Fibroblast of skin of back (primary cell): ENCODE data around the gene ST6GALNAC3.

Experiments used
- DNase-seq: peaks from one replicate; pipeline ENCODE4 v3.0.0-alpha.2; 2013

ST6GALNAC3 gene

DNA sequence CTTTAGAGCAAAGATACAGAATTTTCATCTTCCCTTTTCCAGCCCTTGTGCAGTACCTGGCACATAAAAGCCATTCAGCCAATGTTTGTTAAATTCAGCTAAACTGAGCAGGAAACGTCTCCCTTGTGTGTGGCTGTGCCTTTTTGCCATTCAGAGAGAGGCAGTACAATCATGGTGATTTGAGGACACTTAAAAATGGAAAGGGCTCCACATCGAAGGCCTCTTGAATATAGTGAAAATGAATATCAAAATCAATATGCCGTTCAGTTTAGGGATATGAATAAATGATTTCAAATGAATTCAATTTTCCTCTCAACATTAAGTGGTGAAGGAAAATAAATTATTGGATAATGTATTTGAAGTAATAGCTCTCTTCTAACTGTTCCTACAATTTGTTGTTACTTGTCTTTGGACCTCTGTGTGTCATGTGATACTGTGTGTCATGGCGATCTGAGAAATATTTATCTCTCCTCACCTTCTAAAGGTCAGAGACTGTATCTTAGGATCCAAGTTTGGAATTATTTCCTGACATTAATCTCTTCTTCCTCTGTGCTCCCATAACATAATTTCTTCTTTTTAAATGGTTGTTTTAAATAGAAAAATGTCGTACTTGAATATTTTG, 437.1 kb downstream of the ST6GALNAC3 start:
- DNase-seq = no peak

DNA sequence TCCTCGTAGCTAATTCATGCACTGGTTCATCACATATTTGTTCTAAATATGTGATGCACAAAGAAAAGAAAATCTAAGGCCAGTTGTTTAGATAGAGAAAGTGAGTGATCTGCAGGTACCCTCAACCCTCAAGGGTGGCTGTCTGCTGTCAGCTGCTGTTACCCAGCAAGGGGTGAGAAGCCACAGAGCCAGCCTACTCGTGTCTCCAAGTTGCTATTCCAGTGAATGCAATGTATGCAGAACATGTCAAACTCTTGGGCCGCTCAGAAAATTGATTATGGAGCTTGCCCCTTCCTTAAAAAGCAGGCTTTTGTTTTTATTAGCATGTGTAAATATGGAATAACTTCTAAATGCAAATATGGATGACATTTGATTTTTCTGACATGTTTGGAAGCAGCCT, 456.4 kb downstream of the ST6GALNAC3 start:
- no peak for DNase-seq

DNA sequence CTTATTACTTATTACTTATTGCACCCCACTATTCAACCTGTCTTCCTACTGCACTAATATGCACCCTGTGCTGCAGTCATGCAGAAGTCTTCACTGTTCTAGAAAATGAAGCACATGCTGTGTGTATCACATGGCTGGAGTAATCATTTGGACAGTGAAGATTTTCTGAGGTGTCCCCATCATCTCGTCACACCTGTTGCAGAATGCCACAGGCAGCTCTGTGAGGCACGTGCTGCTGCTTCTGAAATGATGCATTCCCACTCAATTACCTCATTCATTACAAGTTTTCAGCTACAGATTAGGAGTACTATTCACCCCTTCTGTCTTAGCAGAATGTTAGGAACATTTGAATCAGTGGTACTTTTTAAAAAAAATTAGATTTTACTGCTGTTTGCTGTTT, 467.1 kb downstream of the ST6GALNAC3 start:
- no peak for DNase-seq

DNA sequence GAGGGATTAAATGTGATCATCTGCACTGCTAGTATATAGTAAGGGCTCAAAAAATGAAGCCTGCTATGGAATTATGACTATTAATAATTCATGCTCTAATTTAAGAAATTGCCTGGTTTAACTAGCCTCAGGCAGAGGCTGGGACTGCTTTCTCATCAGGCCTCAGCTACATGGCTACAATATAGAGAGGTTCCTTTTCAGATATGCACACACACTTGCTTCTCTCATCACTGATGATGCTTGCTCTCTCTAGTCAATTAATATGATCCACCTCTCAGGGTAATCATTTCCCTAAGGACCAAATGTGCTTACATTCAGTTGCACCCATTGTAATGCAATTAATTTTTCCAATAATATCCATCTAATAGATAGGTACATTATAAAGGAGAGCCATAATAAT, 467.8 kb downstream of the ST6GALNAC3 start:
- no peak for DNase-seq

DNA sequence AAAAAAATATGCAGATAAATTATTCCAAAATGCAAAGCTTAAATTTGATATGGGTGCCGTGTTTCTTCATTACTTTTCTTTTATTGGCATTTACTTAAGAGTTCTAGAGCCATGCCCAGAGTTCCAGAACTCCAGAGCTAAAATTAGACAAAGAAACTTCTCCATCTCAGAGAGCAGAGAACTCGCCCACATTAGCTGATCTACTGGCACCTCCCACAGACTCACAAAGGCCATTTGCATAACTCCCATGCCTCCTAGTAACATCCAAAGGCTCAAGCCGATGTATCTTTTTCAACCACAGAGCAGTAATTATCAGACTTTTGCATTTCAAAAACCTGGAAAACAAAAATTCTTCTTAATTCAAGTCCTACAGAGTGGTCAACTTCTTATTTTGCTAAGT, 468.9 kb downstream of the ST6GALNAC3 start:
- DNase-seq = no peak

DNA sequence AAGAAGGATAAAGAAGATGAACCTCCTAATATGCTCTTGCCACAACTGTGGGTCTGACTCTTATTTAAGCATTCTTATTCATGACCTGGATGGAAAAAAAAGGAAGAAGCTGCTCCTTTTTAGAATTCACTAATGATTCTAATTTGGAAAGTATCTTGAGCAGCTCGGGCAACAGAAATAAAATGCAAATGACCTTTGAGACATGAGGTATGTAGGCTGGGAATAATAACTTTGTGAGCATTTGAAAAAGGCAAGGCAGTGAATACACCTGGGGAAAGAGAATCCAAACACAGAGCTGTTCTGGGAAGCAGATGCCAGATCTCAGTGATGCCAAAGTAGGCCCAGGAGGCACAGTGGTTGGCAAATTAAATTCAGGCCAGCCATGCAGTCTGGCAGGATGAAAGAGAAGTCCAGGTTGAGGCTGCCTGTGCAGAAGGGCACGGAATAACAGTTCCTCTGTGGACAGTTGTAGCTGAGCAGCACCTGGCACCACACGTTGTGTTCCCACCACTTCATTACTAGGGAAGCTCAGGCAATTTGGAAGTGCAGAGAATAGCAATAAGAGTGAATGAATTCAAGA, 471.9 kb downstream of the ST6GALNAC3 start:
- no peak for DNase-seq

DNA sequence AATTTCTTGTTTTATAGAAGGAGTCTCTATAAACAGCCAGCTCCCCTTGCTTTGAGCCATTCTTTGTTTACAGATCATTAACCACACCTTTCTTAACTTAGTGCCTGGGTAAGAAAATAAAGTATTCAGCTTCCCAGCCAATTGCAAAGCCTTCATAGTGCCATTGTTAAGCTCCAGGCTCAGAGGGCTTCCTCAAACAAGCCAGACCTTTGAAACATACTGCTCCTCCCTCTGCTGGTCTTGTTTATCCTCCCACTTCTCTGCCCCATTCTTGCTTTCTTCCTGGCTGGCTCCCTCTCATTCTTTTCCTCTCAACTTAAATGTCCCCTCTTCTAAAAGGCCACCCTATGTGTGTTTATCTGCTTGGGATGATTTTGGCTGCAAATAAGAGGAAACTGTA, 473.4 kb downstream of the ST6GALNAC3 start:
- DNase-seq = no peak

DNA sequence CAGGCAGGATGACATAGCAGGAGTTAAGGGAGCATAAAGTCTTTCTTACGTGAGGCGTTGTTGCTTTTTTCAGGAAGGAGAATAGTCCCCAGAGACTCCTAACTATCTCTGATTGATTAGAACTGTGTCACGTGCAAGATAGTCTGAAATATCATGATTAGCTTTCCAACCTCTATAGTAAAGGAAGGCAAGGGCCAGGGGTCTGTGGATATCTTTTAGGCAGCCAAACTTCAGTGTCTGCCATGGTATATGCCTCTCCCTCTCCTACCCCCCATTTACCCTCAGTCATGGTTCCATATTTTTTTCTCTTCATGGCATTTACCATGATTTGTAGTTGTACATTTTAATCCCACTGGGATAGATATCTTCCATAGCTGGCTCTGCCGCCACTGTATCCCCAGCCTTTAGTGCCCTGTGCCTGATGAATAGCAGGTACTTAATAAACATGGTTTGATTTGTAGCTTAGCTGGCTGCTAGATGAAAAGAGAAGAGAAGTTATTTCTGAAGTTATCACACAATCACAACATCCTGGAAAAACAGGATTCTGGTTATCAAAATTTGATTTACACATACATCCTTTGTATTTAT, 474.1 kb downstream of the ST6GALNAC3 start:
- no peak for DNase-seq

DNA sequence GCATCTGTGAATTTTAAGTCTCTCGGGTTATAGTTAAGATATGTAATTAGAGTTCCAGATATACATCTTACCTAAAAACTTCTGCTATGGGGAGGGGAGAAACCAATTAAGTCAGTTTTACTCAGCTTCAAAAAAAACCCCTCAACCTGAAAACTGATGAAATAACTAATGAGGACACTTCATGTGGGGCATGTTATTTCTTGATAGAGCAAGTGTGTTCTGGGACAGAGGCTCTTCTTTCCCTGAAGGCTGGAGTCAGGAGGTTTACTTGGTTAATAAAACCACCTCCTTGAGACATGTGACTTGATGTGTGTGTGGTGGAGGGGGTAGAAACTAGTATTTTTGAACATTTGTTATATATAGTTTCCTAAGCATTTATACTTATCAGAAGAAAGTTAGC, 479.7 kb downstream of the ST6GALNAC3 start:
- DNase-seq = no peak

DNA sequence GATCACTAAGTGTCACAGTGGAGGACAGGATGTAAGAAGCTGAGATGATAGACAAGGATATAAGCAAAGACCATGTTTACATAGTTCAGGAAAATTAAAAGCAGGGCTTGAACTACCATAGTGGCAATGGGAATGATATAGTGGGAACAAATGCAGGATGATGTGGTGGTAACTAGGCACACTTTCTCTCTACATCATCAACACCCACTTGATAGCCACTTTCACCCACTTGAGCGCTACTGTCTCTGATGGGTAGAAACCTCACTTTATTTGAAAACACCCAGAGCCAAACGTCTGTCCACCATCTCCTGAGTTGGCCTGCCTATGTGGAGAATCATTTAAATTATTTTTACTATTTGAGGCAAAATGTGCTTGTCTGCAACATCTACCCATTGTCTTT, 487.7 kb downstream of the ST6GALNAC3 start:
- no peak for DNase-seq

DNA sequence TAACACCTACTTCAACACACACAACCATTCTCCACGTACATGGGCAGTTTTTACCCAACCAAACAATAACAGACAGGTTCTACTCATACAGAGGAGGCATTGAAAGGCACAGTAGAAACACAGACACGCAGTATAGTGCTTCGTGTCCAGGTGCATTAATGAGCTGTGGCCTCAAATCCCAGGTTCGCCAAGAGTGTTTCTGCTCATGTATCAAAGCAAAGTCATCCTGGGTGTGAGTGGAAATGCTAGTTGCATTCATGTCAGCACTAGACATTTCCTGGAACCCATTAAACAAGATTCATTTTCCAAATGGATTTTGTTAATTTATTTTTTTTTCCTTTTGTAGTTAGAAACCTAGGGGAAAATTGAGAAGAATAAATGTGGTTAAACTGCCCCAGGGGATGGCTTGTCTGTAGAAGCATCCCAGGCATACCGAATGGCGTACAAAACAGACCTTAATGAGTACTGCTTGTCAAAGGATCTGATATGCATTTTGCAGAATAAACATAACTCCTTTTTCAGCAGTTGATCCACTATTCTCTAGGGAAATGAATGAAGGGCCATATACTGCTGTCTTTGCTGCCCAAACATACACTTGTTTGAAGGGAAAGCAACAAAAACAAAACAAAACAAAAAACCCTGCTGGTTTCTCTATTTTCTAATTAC, 494.2 kb downstream of the ST6GALNAC3 start:
- DNase-seq = no peak

DNA sequence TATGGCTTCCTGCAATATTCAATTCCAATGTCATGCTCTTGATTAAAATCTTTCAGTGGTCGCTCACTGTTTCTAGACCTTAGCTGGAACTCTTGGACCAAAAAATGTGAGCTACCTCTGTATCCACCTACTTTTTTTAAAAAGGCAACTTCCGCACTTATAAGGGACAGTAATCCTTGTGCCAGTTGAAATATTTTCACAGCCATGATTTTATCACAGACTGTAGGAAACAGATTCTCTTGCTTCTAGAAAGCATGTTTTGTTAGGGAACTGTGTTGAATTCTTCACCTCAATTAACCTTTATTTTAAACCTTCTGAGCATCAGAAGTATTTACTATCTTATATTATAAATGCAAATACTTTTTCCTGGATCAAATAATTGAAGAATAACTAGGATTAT, 496.7 kb downstream of the ST6GALNAC3 start:
- DNase-seq = no peak

DNA sequence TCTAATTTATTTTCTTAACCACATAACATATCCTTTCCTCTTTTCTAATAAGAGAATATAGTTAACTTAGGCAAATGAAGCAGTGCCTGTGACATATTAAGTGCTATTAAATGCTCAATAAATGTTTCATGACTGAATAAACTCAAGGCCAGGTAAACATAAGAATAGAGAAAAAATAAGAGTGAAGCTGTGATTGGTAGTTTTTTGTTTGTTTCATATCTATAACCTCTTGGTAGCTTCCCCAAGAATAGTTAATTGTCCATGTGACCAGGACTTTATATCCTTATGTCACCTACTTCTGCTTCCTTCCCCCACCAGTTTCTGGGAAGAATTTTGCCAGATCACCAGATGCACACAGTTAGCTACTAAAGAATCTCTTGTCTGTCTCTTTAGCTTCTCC, 497.7 kb downstream of the ST6GALNAC3 start:
- DNase-seq = no peak

DNA sequence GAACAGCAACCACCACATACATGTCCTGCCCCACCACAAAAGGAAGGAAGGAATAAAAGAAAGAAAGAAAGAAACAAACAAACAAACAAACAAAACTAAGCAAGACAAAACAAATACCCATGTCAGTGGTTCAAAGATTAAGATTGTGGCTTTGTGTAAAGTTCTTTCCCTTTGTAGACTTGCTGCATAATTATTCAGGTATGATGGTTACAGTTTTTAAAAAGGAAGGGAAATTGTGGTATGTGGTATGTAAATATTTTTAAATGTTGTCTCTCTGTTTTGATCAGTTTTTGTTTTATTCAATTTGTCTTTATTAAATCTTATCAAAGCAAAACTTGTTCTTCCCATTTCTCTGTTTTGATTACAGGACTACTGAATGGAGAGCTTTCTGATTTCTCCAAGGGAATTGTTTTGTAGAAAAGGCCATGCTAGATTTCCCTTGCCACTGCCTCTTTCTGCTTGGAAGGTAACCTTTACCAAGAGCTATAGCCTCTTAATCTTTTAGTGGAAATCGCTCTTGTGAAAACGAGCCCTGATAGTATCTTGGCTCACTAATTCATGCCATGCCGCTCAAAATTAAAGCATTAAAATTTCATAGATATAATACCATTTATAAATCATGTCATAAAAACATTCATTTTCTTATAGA, 502.5 kb downstream of the ST6GALNAC3 start:
- no peak for DNase-seq

DNA sequence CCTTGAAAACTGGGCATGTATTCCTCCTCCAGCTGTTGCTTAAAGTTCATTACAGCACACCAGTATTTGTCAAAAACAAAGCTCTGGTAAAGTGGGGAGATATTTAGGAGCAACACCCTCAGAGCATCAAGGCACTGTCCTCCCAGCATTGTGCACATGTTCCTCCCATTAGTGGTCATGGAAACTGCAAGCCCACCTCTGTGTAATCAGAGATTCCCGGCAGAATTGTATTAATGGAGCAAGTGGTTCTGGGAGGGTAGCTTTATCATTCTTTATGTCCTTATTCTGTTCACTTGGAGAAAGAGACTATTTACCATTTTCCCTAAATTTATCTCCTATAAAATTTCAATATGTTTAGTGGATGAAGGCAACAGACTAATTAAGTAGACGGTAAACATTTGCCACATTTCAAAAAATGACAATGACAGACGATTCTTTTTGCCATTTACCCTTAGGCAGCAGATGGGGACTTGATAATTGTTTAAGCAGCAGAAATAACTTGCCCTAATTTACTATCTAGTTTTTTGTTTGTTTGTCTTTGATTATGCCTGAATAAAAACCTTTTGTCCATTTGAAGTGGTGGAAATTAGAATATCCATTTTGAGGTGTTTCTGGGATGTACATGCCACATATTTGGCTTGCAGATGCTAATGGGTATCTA, 503.1 kb downstream of the ST6GALNAC3 start:
- DNase-seq = no peak

DNA sequence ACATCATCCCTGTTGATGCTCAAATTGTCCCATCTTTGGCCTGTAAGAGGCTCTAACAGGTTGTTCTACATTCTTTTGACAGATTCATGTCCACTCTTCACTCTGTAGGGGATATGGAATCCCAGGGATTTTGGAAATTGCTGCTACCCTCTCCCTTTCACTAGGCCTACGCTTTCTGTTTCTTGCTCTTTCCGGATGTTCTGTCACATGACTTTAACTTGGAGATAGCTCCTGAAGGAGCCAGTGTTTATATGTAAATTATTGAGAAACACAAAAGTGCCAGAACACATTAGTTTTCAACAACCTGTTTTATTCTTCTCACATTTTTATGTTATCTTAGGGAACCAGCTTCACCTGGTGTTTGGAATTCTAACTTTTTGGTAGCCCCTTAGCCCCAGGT, 505.7 kb downstream of the ST6GALNAC3 start:
- DNase-seq = no peak

DNA sequence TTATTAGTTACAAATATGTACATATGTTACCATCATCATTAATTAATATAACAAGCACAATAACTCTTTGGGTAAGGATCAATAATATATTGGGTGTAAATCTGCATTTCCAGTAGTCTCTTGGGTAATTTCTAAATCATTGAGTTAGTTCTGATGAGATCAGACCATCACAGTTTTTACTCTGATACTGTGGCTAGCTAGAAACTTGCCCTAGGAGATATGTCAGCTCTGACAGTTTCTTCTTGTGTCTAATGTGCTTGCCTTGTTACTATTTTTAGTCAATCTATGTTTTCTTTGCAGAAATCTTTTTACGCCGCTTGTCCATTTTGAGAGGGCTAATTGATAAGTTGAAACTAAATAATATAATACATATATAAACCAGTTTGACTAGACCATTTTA, 507.2 kb downstream of the ST6GALNAC3 start:
- DNase-seq = no peak

DNA sequence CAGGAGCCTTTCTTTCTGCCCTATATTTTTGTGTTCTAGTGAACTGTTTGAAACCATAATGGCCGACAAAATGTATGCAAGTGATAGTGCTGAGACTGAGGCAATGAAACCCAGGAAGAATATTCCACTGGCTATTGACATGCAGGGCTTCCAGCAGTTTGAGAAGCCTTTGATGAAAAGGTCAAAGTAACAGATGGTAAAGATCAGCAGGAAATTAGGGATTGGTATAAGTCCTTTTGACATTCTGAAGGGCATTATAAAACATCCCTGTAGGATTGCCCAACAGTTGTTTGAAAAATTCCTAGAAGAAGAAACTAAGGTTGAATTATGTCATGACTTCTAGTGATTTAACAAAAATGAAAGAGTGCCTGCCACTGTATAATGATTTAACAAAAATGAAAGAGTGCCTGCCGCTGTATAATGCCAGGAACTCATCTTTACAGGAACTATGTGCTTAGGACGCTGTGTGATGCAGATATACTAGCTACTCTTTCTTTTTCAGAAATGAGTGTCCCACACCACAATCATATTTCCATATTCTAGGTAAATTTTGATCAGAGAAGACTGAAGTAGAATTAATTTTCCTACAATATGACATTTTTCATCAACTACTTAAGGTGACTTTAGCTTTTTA, 508.8 kb downstream of the ST6GALNAC3 start:
- no peak for DNase-seq

DNA sequence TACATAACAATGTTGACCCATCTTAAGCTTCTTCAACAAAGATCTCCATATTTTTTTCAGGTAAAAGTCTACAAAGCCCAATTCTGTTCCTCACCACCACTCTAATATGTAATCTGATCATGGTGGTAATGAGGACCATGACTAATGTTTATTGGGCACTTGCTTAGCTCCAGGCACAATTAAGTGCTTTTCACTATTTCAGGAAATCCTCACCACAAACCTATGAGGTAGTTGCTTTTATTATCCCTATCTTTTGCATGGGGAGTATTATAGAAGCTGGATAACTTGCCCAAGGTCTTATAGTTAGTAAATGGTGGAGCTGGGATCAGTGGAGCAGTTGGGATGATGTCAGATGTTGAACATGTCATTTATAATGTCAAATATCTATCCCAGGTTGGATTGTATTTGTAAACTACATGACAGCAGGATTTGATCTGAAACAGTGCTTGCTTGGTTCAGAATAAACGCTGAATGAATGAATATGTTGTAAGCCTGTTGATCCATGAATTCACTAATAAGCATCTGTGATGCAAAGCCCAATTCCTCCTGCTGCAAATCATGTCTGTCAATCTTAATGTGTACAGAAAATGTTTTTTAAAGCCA, 509.4 kb downstream of the ST6GALNAC3 start:
- no peak for DNase-seq

DNA sequence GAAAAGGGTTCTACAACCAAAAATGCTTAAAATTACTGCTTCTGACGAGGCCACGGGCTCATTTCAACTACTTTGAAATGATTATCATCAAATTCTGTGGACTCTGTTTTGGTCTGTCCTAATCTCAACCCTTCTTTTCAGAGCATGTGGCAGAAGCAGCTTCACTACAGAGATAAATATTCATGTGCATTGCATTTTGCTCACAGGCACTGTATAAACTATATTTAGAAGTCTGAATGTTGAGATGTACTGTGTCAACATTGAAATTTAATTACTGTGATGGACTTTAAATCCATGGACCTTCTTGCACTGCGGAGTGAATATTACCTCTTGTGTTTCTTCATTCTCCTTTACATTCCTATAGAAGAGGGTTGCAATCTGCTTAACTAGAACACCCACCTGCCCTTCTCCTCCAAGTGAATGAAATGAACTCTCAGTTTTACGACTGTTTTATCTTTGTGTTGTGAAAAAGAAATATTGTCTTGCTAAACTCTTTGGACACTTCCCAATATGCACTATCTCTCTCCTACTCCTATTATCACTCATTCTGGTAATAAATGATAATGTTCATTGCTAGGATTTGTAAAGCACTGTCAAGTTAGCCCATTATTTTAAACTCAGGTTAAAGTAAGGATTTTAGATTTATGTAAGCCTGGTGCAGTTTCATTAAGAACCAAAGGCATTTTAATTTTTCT, 511.6 kb downstream of the ST6GALNAC3 start:
- DNase-seq = no peak

DNA sequence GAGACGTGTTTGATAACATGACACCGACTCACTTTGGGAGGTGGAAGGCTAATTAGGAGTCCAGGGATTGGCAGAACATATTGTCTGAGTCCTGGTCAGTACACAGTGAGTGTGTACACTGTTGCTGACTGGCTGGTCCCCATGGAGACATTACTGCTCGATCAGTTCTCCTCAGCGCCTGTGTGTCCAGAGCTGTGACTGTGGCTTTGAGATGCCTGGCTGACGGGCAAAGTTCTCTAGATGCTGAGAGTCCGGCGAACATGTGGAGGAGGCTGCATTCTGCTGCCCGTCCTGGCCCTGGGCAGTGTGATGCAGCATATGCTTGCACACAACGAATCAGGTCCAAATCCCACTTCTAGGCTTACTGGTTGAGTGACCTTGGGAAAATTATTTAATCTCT, 512.7 kb downstream of the ST6GALNAC3 start:
- DNase-seq = no peak
